GM12874 (cell line): ENCODE measurements around the gene DPP9.

ENCODE experiments used
- TF ChIP-seq, protein P1 (sequence below): IDR thresholded peaks from 2 replicates; pipeline ENCODE4 v1.5.1; 2011; ENCODE audit warnings: low read depth, mild to moderate bottlenecking, control low read depth, low read length, moderate library complexity; ENCODE audit not compliant: insufficient read depth

The DPP9 gene

DNA sequence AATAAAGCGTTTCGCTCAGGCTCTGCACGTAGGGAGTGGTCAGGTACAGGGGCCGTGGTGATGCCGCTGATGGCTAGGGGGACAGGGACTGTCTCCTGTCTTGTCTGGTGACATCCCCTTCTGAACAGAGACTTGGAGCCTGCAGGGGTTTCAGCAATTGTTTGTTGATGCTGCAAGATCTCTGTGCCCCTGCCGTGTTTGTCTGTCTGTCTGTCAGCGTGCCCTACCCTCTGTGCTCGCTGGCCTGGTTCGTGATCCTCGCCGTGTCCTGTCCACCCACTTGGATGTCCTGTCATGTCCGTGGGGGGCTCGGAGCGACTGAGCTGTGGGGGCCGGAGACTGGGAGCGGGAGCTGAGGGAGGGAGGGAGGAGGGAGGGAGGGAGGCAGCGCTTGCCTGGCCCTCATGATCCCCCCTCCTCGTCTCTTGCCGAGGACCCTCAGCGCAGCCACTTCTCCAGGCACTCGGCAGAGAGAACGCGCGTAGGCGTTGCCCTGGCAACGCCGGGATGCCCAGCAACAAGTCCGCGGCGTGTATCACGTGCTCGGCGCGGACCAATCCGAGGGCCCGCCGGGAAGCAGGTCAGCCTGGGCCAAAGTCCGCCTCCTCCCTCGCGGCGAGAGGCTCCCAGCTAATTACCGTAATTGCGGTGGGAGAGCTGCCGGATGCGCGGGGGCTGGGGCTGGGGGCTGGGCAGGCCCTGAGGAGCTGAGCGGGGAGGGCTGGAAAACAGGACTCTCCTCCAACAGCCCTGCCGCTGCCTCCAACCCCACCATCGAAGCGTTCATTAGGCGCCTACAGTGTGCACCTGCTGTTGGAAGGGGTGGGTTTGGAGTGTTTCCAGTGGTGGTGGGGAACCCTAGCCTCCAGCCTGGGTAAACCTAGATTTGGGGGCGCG lies 36.0 kb upstream of the DPP9 start:
- TF ChIP-seq, protein P1, sequence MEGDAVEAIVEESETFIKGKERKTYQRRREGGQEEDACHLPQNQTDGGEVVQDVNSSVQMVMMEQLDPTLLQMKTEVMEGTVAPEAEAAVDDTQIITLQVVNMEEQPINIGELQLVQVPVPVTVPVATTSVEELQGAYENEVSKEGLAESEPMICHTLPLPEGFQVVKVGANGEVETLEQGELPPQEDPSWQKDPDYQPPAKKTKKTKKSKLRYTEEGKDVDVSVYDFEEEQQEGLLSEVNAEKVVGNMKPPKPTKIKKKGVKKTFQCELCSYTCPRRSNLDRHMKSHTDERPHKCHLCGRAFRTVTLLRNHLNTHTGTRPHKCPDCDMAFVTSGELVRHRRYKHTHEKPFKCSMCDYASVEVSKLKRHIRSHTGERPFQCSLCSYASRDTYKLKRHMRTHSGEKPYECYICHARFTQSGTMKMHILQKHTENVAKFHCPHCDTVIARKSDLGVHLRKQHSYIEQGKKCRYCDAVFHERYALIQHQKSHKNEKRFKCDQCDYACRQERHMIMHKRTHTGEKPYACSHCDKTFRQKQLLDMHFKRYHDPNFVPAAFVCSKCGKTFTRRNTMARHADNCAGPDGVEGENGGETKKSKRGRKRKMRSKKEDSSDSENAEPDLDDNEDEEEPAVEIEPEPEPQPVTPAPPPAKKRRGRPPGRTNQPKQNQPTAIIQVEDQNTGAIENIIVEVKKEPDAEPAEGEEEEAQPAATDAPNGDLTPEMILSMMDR = no peak

DNA sequence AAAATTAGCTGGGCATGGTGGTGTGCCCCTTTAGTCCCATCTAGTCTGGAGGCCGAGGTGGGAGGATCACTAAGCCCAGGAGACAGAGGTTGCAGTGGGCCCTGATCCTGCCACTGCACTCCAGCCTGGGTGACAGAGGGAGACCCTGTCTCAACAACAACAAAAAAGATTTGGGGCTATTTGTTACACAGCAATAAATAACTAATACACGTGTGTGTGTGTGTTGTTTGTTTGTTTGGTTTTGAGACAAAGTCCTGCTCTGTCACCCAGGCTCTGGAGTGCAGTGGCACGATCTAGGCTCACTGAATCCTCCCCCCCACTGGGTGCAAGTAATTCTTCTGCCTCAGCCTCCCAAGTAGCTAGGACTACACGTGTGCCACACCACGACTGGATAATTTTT lies 35.0 kb upstream of the DPP9 start:
- TF ChIP-seq, protein P1 = no peak

DNA sequence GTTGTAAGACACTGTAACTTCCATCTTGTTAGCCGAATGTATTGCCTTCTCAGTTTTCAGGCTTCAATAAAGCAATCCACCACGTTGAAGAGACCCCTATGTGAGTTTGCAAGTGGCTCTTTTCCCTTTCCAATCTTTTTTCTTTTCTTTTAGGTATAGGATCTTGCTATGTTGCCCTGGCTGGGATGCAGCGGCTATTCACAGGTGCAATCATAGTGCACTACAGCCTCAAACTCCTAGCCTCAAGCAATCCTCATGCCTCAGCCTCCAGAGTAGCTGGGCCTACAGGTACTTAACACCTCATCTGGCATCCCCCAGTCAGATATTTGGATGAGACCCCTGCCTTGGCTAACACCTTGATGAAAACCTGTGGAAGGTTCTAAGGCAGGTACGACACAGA lies 34.4 kb upstream of the DPP9 start:
- TF ChIP-seq, protein P1 = no peak

DNA sequence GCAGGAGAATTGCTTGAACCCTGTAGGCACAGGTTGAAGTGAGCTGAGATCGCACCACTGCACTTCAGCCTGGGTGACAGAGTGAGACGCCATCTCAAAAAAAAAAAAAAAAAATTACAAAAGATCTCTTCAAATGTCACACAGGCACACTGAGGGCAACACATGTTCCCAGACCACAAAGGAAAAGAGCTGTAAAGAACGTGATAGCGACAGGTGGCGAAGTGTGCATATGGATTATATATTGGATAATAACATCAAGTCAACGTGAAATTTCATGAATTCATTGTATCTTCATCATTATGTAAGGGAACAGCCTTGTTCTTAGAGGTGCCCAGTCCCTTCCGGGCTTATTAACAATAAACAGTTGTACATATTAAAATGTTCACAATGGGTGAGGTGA lies 31.8 kb upstream of the DPP9 start:
- TF ChIP-seq, protein P1 = no peak

DNA sequence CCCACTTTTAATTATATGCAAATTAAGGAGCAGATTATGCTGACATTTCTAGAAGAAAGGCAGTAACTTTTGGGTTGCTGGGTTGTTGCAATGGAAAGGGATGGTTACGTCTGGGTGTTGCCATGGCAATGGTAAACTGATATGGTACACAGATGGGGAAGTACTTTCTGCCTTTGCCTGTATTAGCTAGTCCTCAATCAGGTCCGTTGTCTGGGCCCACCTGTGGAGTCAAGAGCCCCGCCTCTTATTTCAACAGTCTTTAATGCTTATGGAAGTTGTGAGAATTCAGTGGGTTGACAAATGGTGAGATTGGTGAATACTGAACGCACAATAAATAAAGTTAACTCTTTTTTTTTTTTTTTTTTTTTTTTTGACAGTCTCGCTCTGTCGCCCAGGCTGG lies 30.6 kb upstream of the DPP9 start:
- TF ChIP-seq, protein P1 = no peak

DNA sequence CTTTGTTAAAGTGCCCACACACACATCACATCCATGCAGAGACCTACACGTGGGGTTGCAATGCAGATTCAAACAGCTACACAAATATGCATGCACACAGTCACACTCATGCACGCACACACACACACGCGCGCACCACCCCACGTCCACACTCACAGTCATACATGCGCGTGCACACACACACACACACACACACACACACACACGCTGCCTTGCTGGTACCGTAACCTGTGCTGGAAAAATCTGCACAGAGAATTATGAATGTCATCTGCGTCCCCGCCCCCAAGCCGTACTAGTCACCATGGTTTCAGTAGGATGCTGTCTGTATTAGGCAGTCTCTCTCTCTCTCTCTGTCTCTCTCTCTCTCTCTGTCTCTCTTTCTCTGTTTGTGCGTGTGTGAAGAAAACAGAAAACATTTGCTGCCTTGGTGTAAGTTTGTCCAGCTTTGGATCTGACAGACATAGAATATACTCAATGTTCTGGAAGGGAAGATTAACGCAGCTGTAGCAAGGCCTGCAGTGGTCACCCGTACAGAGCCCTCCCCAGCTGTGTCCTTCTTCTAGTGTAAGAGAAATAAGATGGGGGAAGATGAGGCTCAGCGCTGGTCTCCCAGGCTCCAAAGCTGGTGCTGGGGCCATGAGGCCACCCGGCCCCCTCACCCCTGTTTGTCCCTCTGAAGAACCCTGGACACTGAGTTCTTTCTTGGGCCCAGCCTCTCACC lies 26.4 kb upstream of the DPP9 start:
- TF ChIP-seq, protein P1 = no peak

DNA sequence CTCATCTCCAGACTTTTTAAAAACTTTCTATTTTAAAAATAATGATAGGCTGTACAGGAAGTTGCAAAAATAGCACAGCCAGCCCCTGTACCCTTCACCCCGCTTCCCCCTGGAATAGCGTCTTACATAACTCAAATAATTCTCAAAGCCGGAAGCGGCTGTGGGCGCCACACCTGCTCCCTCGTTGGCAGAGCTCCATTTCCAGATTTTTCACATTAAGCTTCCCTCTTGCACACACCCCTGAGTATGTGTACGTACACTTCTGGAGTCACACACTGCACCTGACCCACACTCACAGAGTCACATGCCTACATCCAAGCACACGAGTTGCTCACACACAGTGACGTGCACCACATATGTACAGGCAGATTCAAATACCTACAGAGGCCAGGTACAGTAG lies 24.9 kb upstream of the DPP9 start:
- TF ChIP-seq, protein P1 = no peak
